K562 (cell line): ENCODE data around the gene SCN1B. TPM values are rescaled to one million over a fixed set of nuclear protein-coding genes. Genes with fewer than 3 reads are reported as not detected.

Source experiments
- ADNP ChIP-seq: fragments of 200-800 bp; sonication (Bioruptor generic); IDR thresholded peaks from 2 replicates; pipeline ENCODE4 v1.6.1; 2016; ENCODE audit warnings: missing genetic modification characterization, missing compliant biosample characterization
- BRD9 ChIP-seq: fragments of 450-650 bp; IDR thresholded peaks from 2 replicates; pipeline ENCODE4 v1.6.1; 2018; ENCODE audit warnings: low read depth; ENCODE audit not compliant: partially characterized antibody
- CBX5 ChIP-seq: IDR thresholded peaks from 2 replicates; pipeline ENCODE4 v1.6.1; 2014; ENCODE audit warnings: low read depth, borderline replicate concordance
- CEBPB ChIP-seq: fragments of 450-650 bp; IDR thresholded peaks from 2 replicates; pipeline ENCODE4 v1.6.1; 2016; ENCODE audit warnings: missing genetic modification characterization, missing compliant biosample characterization
- CHCHD3 ChIP-seq: fragments of 250-450 bp; sonication (Bioruptor Pico); IDR thresholded peaks from 2 replicates; pipeline ENCODE4 v2.1.2; 2022; ENCODE audit warnings: mild to moderate bottlenecking
- CREB5 ChIP-seq: fragments of 250-450 bp; sonication (Bioruptor Pico); IDR thresholded peaks from 2 replicates; pipeline ENCODE4 v1.5.0; 2020; ENCODE audit warnings: mild to moderate bottlenecking
- E2F3 ChIP-seq: fragments of 250-450 bp; sonication (Bioruptor Pico); IDR thresholded peaks from 2 replicates; pipeline ENCODE4 v1.4.0; 2020; ENCODE audit warnings: mild to moderate bottlenecking
- GTF2F1 ChIP-seq: IDR thresholded peaks from 2 replicates; pipeline ENCODE4 v1.6.1; 2011; ENCODE audit warnings: low read depth, low read length, improper control_type of control experiment
- HCFC1 ChIP-seq: IDR thresholded peaks from 2 replicates; pipeline ENCODE4 v1.6.1; 2012; ENCODE audit warnings: low read depth, low read length, improper control_type of control experiment
- PCBP1 ChIP-seq: fragments of 200-400 bp; formaldehyde crosslinking; IDR thresholded peaks from 2 replicates; pipeline ENCODE4 v1.6.1; 2018; ENCODE audit warnings: mild to moderate bottlenecking, low read depth, low read length; ENCODE audit not compliant: poor library complexity, severe bottlenecking
- PHB2 ChIP-seq: fragments of 450-650 bp; IDR thresholded peaks from 2 replicates; pipeline ENCODE4 v1.6.1; 2017; ENCODE audit warnings: low read depth
- RNF2 ChIP-seq: sonication (generic); IDR thresholded peaks from 2 replicates; pipeline ENCODE4 v1.6.1; 2016
- SMARCA5 ChIP-seq: fragments of 450-650 bp; IDR thresholded peaks from 2 replicates; pipeline ENCODE4 v1.6.1; 2016
- SNIP1 ChIP-seq: fragments of 450-650 bp; IDR thresholded peaks from 2 replicates; pipeline ENCODE4 v1.7.1; 2017; ENCODE audit warnings: low read depth, mild to moderate bottlenecking
- SREBF1 ChIP-seq: fragments of 150-350 bp; IDR thresholded peaks from 2 replicates; pipeline ENCODE4 v1.6.1; 2014; ENCODE audit warnings: antibody characterized with exemption, low read depth, low read length, borderline replicate concordance
- STAG1 ChIP-seq: sonication (generic); formaldehyde crosslinking; IDR thresholded peaks from 2 replicates; pipeline ENCODE4 v1.5.0; 2020; ENCODE audit warnings: missing genetic modification reagents, borderline replicate concordance
- THRAP3 ChIP-seq: fragments of 450-650 bp; IDR thresholded peaks from 2 replicates; pipeline ENCODE4 v1.6.1; 2016; ENCODE audit warnings: mild to moderate bottlenecking, inconsistent platforms, borderline replicate concordance
- U2AF1 ChIP-seq: fragments of 200-400 bp; formaldehyde crosslinking; optimal IDR thresholded peaks from 2 replicates; pipeline ENCODE3; 2017; ENCODE audit warnings: mild to moderate bottlenecking, low read depth, low read length, moderate library complexity
- ZBTB12 ChIP-seq: fragments of 250-450 bp; sonication (Bioruptor Pico); IDR thresholded peaks from 2 replicates; pipeline ENCODE4 v1.4.0; 2020
- ZBTB17 ChIP-seq: fragments of 450-650 bp; formaldehyde crosslinking; IDR thresholded peaks from 2 replicates; pipeline ENCODE4 v1.4.0; 2020; ENCODE audit warnings: mild to moderate bottlenecking
- ZNF354B ChIP-seq: fragments of 250-450 bp; sonication (Bioruptor Pico); IDR thresholded peaks from 2 replicates; pipeline ENCODE4 v1.4.0; 2020
- ZNF518B ChIP-seq: fragments of 250-450 bp; sonication (Bioruptor Pico); IDR thresholded peaks from 2 replicates; pipeline ENCODE4 v1.5.0; 2021; ENCODE audit warnings: mild to moderate bottlenecking, moderate library complexity
- ZNF740 ChIP-seq, 3 experiments: fragments of 200-800 bp in 1 of 3; sonication (Bioruptor generic) in 1 of 3; sonication (generic) in 1 of 3; formaldehyde crosslinking in 1 of 3; IDR thresholded peaks; 2 replicates each; pipeline versions ENCODE4 v1.6.1 to v1.8.0; 2016 to 2022; ENCODE audit warnings: mild to moderate bottlenecking in 2 of 3, missing compliant biosample characterization in 2 of 3, missing genetic modification characterization in 2 of 3, missing genetic modification reagents in 1 of 3
- polyA plus RNA-seq, 8 experiments: library from polyadenylated mRNA; depleted of rRNA in 4 of 8; stranded (reverse) in 5 of 8; unstranded in 3 of 8; fragments of >200 nt; fragmentation: Nextera tagmentation in 2 of 8; fragmentation: Illumina TruSeq in 1 of 8; extraction: Ambion mirVana in 2 of 8; extraction: Trizol in 1 of 8; gene quantifications; 2 replicates each; pipeline versions ENCODE4 v1.2.1 to v1.2.3, GENCODE V29; 2011 to 2014; ENCODE audit warnings: inconsistent platforms in 1 of 8, missing spikeins in 1 of 8
- total RNA-seq, 7 experiments: library from RNA; depleted of rRNA in 6 of 7; stranded (reverse); fragments of >200 nt in 6 of 7; fragmentation: Illumina TruSeq in 2 of 7; extraction: Trizol in 2 of 7; gene quantifications; 2 replicates each; pipeline versions ENCODE4 v1.2.1 to v1.2.3, GENCODE V29; 2011 to 2021; ENCODE audit warnings: low replicate concordance in 1 of 7

The SCN1B gene
- total and polyA plus RNA-seq, 9 of the 15 experiments (the other 6 are each of a cell fraction or from before 2014, with no cell fraction given) = 0.03 to 2.5 (median 0.91) TPM

- TF ChIP-seq ZNF740 (CRISPR knock-in tag; IDR thresholded peaks at IDR 0.05) (0 out of 2 replicates have a peak, but pooled peaks have one; percentile 16), ZNF740 (tag; IDR thresholded peaks at IDR 0.05) (no peak), SNIP1 (no peak), SREBF1 (no peak), THRAP3 (no peak), BRD9 (peak; percentile 93), CEBPB (tag) (peak; percentile 46), PHB2 (no peak), GTF2F1 (no peak), CBX5 (no peak), HCFC1 (no peak), SMARCA5 (peak; percentile 87; the same call in 1 of the 2 replicates), ADNP (tag) (peak; percentile 45; the same call in 1 of the 2 replicates), ZBTB12 (no peak), ZNF518B (CRISPR knock-in tag) (no peak), RNF2 (no peak), STAG1 (CRISPR knock-in tag) (no peak), CHCHD3 (CRISPR knock-in tag) (no peak), CREB5 (CRISPR knock-in tag) (no peak), PCBP1 (no peak), E2F3 (CRISPR knock-in tag) (no peak), ZBTB17 (no peak), ZNF354B (CRISPR knock-in tag) (no peak), U2AF1 (no peak)
Measured at GRCh38 chr19:35038623-35039512, 8.6 kb downstream of the SCN1B start (continued).
